Astrocyte (in vitro differentiated cells and primary cell): ENCODE results near the gene CACNB2. TPM values are rescaled to one million over a fixed set of nuclear protein-coding genes. Genes with fewer than 3 reads are reported as not detected.
A peak's percentile ranks its signal among the peaks of the same experiment; 100 is the strongest.

ENCODE experiments used
- DNase-seq: peaks from one replicate; pipeline ENCODE4 v3.0.0-alpha.2; 2010; ENCODE audit warnings: low read depth
- FAIRE-seq: peaks from 2 replicates; lab custom pipeline; 2011; peaks lifted over from hg19 to GRCh38; lab: Jason Lieb, UNC
- H2AFZ ChIP-seq: 2 replicates; pipeline ENCODE4 v1.6.0; 2012; ENCODE audit warnings: low read depth, low read length, inconsistent platforms
- H3K27ac ChIP-seq: 2 replicates; pipeline ENCODE4 v1.5.1; 2011; ENCODE audit warnings: low read depth, low read length, inconsistent platforms
- H3K27me3 ChIP-seq: 2 replicates; pipeline ENCODE4 v1.6.0; 2011; ENCODE audit warnings: low read length, inconsistent platforms; ENCODE audit not compliant: insufficient read depth
- H3K36me3 ChIP-seq: 2 replicates; pipeline ENCODE4 v1.5.1; 2011; ENCODE audit warnings: low read length, inconsistent platforms; ENCODE audit not compliant: insufficient read depth
- H3K4me1 ChIP-seq: 2 replicates; pipeline ENCODE4 v1.5.1; 2011; ENCODE audit warnings: low read length, inconsistent platforms; ENCODE audit not compliant: insufficient read depth
- H3K4me2 ChIP-seq: 2 replicates; pipeline ENCODE4 v1.6.0; 2012; ENCODE audit warnings: low read length, inconsistent platforms
- H3K4me3 ChIP-seq: 2 replicates; pipeline ENCODE4 v1.5.1; 2011; ENCODE audit warnings: low read depth, mild to moderate bottlenecking, low read length, inconsistent platforms; ENCODE audit not compliant: insufficient read depth
- H3K79me2 ChIP-seq: 2 replicates; pipeline ENCODE4 v1.6.0; 2012; ENCODE audit warnings: mild to moderate bottlenecking, low read length, inconsistent platforms; ENCODE audit not compliant: insufficient read depth
- H3K9ac ChIP-seq: 2 replicates; pipeline ENCODE4 v1.6.0; 2012; ENCODE audit warnings: mild to moderate bottlenecking, low read length, inconsistent platforms
- H3K9me3 ChIP-seq: 2 replicates; pipeline ENCODE4 v1.5.1; 2012; ENCODE audit warnings: low read depth, mild to moderate bottlenecking, low read length, inconsistent platforms; ENCODE audit not compliant: insufficient read depth
- H4K20me1 ChIP-seq: 2 replicates; pipeline ENCODE4 v1.6.0; 2012; ENCODE audit warnings: low read length, inconsistent platforms; ENCODE audit not compliant: insufficient read depth
- H3K27ac Mint-ChIP-seq: one replicate; pipeline ENCODE4 v1.8.0; 2021; ENCODE audit warnings: mild to moderate bottlenecking, mixed read lengths; ENCODE audit not compliant: unreplicated experiment
- H3K27me3 Mint-ChIP-seq: one replicate; pipeline ENCODE4 v1.8.0; 2021; ENCODE audit warnings: low read depth, mixed read lengths; ENCODE audit not compliant: unreplicated experiment
- H3K36me3 Mint-ChIP-seq: one replicate; pipeline ENCODE4 v1.8.0; 2021; ENCODE audit warnings: low read depth, mixed read lengths; ENCODE audit not compliant: unreplicated experiment
- H3K4me1 Mint-ChIP-seq: one replicate; pipeline ENCODE4 v1.8.0; 2021; ENCODE audit warnings: low read depth, mixed read lengths; ENCODE audit not compliant: unreplicated experiment
- H3K4me3 Mint-ChIP-seq: one replicate; pipeline ENCODE4 v1.8.0; 2021; ENCODE audit warnings: mild to moderate bottlenecking, moderate library complexity, mixed read lengths; ENCODE audit not compliant: unreplicated experiment
- H3K9me3 Mint-ChIP-seq: one replicate; pipeline ENCODE4 v1.8.0; 2021; ENCODE audit warnings: mild to moderate bottlenecking, mixed read lengths; ENCODE audit not compliant: unreplicated experiment
- CTCF ChIP-seq: IDR thresholded peaks from 2 replicates; pipeline ENCODE4 v1.5.1; 2011; ENCODE audit warnings: low read depth, mild to moderate bottlenecking, inconsistent platforms, low read length, moderate library complexity; ENCODE audit not compliant: insufficient read depth
- EZH2 ChIP-seq: IDR thresholded peaks from 2 replicates; pipeline ENCODE4 v1.6.1; 2012; ENCODE audit warnings: mild to moderate bottlenecking, low read length, inconsistent platforms; ENCODE audit not compliant: insufficient read depth
- total RNA-seq: library from RNA; stranded (reverse); gene quantifications from 2 replicates; pipeline ENCODE4 v1.2.1, GENCODE V29; 2021

The CACNB2 gene
- total RNA-seq, 1 donor from 2014 or later: 0.66 TPM

- Mint-ChIP-seq H3K27me3 (no peaks in the 10 kb centered on the region), H3K4me3 (no peak overlapping the region), H3K4me1 (peaks cover 6% of the 10 kb centered on the region), H3K9me3 (no peaks in the 10 kb centered on the region), H3K36me3 (no peaks in the 10 kb centered on the region), H3K27ac (no peak overlapping the region)
- TF ChIP-seq EZH2 (no peak), CTCF (no peak)
- Histone ChIP-seq H3K27me3 (no peaks in the 10 kb centered on the region), H4K20me1 (no peaks in the 10 kb centered on the region), H3K36me3 (no peaks in the 10 kb centered on the region), H3K4me3 (no peak overlapping the region), H2AFZ (no peak overlapping the region), H3K4me2 (no peak overlapping the region), H3K79me2 (no peaks in the 10 kb centered on the region), H3K4me1 (peaks cover 11% of the 10 kb centered on the region), H3K27ac (no peak overlapping the region), H3K9me3 (no peaks in the 10 kb centered on the region), H3K9ac (no peak overlapping the region)
- DNase-seq (no peak), FAIRE-seq (no peak)
Measured at GRCh38 chr10:18226336-18226735, 86.1 kb downstream of the CACNB2 start.

DNA sequence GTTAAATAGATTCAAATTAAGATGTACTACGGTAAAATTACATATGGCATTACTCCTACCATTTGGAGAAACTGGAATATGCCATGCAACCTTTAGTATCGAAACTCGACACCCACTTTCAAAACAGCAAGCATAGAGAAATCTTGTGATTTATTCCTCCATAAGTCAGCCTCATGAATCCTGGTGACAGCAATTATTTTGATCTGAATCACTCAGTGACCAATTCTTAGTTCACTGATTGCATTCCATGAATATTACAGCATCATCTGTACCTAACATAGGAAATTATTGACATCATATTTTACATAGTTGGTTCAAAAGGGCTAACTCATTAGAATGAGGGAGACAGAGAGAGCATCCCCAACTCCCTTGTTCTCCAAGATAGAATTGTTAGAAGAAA lies 89.6 kb downstream of the CACNB2 start:
- H3K9ac ChIP-seq: peak overlapping the region; percentile 5
- H3K4me3 Mint-ChIP-seq: no peak overlapping the region
- no peaks in the 10 kb centered on the region for H3K36me3 ChIP-seq
- no peaks in the 10 kb centered on the region for H3K27me3 Mint-ChIP-seq
- H3K4me1 Mint-ChIP-seq: peaks cover 13% of the 10 kb centered on the region
- H4K20me1 ChIP-seq: no peaks in the 10 kb centered on the region
- H2AFZ ChIP-seq: no peak overlapping the region
- H3K9me3 Mint-ChIP-seq: no peaks in the 10 kb centered on the region
- H3K27ac ChIP-seq: no peak overlapping the region
- H3K79me2 ChIP-seq: no peaks in the 10 kb centered on the region
- DNase-seq (peak; percentile 64), FAIRE-seq (peak; percentile 60)
- no peak for TF ChIP-seq CTCF
- no peak for TF ChIP-seq EZH2
- H3K4me3 ChIP-seq: no peak overlapping the region
- H3K4me2 ChIP-seq: peak overlapping the region; percentile 51
- H3K36me3 Mint-ChIP-seq: no peaks in the 10 kb centered on the region
- H3K27ac Mint-ChIP-seq: no peak overlapping the region
- H3K27me3 ChIP-seq: no peaks in the 10 kb centered on the region
- peaks cover 11% of the 10 kb centered on the region for H3K4me1 ChIP-seq
- H3K9me3 ChIP-seq: no peaks in the 10 kb centered on the region

- Mint-ChIP-seq H3K4me3 (no peak overlapping the region), H3K27ac (no peak overlapping the region), H3K4me1 (peaks cover 13% of the 10 kb centered on the region), H3K9me3 (no peaks in the 10 kb centered on the region), H3K36me3 (no peaks in the 10 kb centered on the region), H3K27me3 (no peaks in the 10 kb centered on the region)
- no peaks in the 10 kb centered on the region for H4K20me1 ChIP-seq
- H3K9ac ChIP-seq: no peak overlapping the region
- no peak overlapping the region for H3K4me3 ChIP-seq
- H3K27me3 ChIP-seq: no peaks in the 10 kb centered on the region
- no peaks in the 10 kb centered on the region for H3K36me3 ChIP-seq
- no peak overlapping the region for H2AFZ ChIP-seq
- H3K4me1 ChIP-seq: peaks cover 11% of the 10 kb centered on the region
- FAIRE-seq (peak; percentile 17), DNase-seq (peak; percentile 34)
- no peaks in the 10 kb centered on the region for H3K79me2 ChIP-seq
- no peaks in the 10 kb centered on the region for H3K9me3 ChIP-seq
- H3K4me2 ChIP-seq: no peak overlapping the region
- H3K27ac ChIP-seq: no peak overlapping the region
- no peak for TF ChIP-seq CTCF
Measured at GRCh38 chr10:18230794-18231193, 90.6 kb downstream of the CACNB2 start.
